NCI-H526 (cell line): Measurements from ENCODE around the gene THAP2.
"Not testable (repeated sequence)": the region's sequence is repeated elsewhere in the genome, so short reads cannot be mapped to it uniquely, and the experiment has no call there.

ENCODE experiments used
- DNase-seq, 2 experiments: peaks; one replicate each; lab custom pipeline; 2025; lab: John Stamatoyannopoulos, UW

THAP2 gene

DNA sequence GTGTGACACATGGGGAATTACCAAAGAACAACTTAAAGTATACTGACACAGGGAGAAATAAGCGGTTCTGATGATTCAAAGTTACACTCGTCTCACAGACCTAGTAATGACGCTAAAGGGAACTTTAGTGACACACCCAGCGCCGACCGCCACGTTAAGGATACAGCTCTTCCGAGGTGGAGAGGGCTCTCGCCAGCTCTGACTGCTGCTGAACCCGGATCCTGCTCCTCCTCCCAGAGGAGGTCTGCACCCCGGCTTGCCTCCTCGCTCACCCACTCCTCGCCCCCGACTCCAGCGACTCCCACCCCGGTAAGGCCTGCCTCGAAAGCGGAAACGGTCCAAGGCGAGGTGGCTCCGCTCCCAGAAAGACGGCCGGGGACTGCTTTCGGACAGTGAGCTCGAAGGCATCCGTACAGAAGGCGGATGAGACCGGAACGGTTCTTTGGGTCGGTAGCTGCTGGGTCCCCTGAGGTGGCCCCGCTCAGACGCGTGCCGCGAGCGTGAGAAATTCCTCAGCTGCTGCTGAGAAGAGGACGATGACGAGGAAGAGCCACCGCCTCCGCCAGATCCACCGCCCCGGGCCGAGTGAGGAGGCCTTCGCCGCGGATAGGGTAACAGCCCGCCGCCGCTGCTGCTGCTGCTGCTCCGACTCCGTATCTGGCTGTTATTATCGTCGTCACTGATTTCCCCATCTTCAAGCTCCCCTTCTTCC lies 1.1 kb upstream of the THAP2 start:
- peak in 1 of 2 experiments; percentile 75 for DNase-seq

DNA sequence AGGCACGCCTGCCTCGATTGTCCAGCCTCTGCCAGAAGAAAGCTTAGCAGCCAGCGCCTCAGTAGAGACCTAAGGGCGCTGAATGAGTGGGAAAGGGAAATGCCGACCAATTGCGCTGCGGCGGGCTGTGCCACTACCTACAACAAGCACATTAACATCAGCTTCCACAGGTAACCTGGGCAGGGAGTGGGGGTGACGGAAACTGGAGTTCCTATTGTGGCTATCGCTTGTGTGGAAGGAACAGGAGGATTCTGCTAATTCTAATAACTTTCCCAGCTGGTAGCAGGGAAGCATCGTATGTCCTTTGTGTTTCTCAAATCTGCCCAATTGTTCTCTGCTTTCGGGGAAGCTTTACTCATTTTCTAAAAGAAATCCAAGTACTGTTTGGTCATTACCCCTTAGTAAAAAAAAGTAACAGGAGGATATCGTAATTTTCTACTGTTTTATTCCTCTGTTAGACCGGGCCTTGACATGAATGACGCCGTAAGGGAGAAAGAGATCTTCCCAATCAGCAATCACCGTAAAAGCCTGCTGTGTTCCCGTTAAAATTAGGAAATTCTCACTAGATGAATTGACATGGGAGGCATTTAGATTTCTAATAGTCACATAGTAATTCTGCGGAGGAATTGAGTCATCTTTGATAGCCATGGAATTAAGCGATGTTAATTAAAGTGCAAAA lies 449 bp downstream of the THAP2 start:
- peak; percentile 84 to 88 for DNase-seq

DNA sequence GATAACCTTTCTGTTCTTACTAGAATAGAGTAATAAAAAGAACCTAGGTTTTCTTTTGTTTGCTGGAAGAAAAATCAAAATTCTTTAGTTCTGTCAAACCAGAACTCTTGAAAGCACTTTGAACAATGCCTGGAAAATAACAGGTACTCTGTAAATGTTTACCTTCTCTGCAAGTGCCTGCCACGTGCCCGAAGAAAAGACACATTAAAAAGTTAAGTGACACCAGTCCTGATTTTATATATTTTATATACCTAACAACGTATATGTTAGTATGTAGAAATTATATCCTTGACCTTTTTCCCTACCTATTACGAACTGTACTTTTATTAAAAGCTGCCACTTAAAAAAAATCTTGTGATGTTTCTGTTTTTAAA lies 976 bp downstream of the THAP2 start:
- no peak for DNase-seq

DNA sequence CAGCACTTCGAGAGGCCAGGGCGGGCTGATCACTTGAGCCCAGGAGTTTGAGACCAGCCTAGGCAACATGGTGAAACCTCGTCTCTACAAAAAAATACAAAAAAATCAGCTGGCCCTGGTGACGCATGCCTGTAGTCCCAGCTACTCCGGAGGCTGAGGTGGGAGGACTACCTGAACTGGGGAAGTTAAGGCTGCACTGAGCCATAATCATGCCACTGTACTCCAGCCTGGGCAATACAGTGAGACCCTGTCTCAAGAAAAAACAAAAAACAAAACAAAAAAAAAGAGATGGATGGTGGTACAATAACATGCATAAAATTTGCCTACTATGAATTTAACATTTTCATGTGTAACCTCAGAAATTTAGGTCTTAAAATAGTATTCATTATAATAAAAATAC lies 2.2 kb downstream of the THAP2 start:
- DNase-seq, result no peak

DNA sequence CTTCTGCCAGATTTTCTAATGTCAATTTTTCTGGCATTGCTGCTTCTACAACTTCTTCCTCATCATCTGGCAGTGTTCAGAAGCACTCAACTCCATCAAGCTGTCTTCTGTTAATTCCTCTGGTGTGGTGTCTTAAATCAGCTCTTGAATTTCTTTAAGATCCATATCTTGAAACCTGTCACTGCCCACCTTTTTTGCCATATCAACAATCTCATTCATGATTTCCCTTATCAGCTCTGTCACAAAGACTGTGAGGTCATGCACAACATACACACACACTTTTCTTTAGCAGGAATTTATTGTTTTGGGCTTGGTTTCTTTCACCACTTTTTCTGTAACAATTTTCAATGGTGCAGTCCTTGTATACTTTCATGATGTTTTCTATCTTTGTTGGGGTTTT lies 7.2 kb downstream of the THAP2 start:
- DNase-seq, result no peak

DNA sequence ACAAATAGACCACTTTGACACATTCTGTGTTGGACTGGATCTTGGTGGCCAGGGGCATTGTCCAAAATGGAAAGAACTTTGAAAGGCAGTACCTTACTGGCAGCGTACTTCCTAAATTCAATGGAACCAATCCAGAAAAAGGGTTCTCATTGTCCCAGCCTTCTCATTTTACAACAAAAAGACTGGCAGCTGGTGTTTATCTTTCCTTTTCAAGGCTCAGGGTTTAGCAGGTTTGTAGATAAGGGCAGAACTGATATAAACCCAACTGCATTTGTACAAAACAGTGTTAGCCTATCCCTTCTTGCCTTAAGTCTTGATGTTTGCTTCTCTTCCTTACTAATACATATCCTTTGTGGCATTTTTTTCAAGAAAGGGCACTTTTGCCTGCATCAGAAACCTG lies 7.7 kb downstream of the THAP2 start:
- no peak for DNase-seq

DNA sequence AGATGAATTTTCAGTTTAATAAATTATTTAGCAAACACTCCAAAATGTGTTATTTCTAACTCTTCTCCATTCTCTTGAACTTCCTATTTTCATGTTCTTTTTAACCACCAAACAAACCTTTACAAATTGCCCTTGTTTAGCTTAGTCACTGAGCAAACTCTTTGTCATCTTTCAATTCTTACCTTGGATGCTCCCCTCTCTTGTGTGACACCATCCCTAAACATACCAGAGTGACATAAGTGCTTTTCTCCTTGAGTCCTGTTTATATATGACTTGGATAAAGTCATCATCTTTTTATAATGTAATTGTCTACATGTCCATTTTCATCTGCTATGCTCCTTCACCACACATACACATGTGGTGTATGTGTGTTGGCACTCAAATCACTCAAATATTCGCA lies 18.4 kb downstream of the THAP2 start:
- DNase-seq, result no peak

DNA sequence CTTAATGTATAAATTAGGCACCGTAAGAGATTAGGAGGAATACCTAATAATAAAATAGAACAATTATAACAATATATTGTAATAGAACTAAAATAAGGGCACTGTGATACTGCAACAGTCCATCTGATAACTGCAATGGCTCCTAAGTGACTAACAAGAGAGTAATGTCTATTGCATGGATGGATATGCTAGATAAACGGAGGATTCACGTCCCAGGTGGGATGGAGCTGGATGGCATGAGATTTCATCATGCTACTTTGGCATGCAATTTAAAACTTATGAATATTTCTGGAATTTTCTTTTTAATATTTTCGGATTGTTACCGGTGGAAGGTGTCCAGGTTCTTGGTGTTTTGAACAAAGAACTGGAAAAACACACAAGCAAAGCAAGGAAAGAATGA lies 19.5 kb downstream of the THAP2 start:
- DNase-seq, result no peak

DNA sequence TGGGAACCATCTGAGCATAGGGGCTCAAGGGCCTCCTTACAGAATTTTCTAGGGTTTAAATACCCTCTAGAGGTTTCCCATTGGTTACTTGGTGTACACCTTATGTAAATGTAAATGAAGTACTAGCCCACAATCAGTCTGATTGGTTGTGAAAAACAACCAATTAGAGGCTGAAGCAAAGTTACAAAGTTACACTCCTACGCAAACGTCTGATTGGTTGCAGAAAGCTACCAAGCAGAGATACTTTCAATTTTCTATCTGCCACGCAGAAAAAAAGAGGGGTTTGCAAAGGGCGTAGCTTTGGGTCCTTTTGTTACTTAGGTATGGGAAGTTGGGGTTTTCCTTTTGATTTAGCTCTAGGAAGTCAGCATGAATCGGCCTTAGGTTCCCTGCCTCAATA lies 20.0 kb downstream of the THAP2 start:
- no peak for DNase-seq

DNA sequence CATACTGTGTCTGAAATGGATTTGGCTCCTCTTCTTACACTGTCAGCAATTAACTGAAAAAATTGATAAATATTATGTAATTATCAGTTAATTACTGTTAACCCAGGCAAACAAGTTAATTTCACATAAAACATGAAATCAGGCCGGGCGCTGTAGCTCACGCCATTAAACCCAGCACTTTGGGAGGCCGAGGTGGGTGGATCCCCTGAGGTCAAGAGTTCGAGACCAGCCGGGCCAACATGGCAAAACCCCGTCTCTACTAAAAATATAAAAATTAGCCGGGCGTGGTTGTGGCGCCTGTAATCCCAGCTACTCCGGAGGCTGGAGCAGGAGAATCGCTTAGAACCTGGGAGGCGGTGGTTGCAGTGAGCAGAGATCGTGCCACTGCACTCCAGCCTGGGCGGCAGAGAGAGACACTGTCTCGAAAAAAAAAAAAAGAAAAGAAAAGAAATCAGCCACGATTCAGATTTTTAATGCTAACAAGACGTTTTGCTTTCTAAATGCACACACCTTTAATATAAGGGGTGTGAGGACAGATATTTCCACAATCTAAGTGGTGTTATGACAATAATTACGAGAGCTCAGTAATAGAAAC lies 21.3 kb downstream of the THAP2 start:
- peak in 1 of 2 experiments; percentile 39 for DNase-seq

DNA sequence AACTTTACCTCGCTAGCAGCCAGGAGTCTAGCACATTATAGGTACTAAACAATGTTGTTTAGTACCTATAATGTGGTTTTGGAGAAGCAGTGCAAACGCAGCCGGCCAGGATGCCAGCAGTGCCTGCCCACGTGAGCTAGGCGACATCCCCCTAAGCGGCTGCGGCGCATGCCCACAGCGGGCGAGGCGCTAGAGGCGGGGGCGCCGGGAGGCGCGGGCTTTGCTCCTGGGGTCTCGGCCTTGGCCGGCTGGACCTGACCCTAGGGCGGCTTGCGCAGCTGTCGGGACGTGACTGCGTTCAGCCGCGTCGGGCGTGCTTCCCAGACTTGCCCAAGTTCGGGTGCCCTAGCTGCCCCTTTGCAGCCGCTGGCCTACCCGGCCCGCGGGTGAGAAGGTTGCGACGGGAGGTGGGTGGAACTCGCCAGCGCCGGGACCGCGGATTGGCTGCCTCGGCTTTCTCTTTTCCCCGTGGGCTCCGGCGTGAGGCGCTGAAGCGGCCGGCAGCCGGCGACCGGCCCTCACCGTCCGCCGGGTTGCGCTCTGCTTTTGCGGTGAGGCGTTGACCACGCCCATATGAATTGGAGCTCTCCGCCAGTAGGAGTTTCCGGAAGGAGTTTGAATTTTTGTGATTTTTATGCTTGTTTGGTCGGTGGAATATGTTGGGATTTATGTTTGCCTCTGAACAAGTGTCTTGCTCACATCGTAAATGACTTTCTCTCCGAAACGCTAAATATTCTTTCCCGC lies 22.0 kb downstream of the THAP2 start, which contains the start of gene TMEM19:
TSS of gene TMEM19 (plus strand) at position 169 of the 744 bp plus-strand sequence. CDS start 599 bp downstream, outside the sequence.
- peak; percentile 75 to 95 for DNase-seq

DNA sequence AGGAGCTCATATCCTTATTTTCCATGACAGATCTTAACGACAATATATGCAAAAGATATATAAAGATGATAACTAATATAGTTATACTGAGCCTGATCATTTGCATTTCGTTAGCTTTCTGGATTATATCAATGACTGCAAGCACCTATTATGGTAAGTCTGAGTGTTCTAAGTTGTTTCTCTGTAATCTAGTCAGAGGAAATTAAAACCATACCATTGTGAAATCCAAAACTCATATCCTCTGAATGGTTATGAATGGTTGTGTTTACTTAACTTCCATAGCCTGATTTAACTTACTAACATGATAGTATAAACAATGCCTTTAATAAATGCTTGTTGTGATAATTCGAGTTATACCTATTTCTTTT lies 22.5 kb downstream of the THAP2 start:
- DNase-seq, result no peak

DNA sequence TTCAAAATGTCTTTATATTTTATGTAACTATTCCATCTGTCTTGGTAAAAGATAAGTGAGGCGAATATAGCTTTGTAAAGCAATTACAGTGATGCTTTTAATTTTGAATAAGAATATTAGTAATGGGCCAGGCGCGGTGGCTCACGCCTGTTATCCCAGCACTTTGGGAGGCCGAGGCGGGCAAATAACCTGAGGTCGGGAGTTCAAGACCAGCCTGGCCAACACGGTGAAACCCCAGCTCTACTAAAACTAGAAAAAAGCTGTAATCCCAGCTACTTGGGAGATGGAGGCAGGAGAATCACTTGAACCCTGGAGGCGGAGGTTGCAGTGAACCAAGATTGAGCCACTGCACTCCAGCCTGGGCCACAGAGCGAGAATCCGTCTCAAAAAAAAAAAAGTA lies 23.1 kb downstream of the THAP2 start:
- DNase-seq, result not testable (repeated sequence)

DNA sequence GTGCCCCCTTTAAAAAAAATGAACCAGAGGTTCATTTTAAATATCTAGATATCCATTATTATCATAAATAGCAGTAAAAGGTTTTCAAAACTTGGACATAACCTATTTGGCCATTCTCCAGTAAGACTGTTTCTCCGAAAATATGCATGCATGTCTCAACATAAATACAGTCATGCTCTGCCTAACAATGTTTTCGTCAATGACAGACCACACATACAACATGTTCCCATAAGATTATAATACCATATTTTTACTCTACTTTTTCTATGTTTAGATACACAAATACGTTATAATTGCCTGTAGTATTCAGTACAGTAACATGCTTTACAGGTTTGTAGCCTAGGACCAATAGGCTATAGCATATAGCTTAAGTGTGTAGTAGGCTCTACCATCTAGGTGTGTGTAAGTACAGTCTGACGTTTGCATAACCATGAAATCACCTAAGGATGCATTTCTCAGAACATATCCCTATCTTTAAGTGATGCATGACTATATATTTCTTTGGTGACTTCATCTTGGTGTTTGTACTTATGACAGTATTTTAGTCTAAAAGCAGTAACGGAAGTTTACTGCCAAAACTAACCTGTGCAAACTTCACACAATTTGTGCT lies 25.0 kb downstream of the THAP2 start:
- DNase-seq, result no peak

DNA sequence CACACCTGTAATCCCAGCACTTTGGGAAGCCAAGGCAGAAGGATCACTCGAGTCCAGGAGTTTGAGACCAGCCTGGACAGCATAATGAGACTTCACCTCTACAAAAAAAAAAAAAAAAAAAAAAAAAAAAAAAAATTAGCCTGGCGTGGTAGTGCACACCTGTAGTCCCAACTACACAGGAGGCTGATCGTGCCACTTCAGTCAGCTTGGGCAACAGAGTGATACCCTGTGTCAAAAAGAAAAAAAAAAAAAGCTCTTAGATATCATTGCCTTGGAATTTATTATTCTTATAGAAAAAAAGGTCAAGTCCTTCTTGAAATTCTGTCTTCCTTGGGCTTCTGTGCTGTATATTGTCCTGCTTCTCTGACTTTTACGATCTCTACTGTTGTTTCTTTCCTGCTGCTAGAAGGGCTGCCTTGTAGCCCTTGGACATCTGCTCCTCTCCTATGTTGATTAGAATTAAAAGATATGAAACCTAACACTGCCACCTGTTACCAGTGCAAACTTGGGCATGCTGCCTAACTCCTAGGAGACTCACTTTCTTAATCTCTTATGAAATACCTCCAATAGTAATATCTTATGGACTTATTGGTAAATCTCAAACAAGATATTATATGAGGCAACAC lies 27.5 kb downstream of the THAP2 start:
- peak; percentile 14 to 36 for DNase-seq

DNA sequence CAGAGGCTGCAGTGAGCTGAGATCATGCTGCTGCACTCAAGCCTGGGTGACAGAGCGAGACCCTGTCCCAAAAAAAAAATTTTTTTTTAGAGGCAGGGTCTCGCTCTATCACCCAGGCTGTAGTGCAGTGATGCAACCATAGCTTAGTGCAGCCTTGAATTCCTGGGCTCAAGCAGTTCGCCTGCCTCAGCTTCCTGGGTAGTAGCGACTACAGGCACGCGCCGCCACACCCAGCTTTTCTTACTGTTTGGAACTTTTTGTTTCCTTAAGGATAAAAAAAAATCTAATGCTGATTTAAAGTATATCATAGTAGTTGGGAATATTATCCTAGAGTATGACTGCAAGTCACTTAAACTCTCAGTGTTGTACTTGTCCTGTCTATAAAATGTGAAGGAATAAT lies 29.0 kb downstream of the THAP2 start:
- DNase-seq, result no peak

DNA sequence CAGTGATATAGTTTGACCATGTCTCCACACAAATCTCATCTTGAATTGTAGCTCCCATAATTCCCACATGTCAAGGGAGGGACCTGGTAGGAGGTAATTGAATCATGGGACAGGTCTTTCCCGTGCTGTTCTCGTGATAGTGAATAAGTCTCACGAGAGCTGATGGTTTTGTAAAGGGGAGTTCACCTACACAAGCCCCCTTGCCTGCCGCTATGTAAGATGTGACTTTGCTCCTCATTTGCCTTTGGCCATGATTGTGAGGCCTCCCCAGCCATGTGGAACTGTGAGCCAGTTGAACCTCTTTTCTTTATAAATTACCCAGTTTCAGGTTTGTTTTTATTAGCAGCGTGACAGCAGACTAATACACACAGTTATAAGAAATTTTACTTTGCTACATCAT lies 29.6 kb downstream of the THAP2 start:
- not testable (repeated sequence) for DNase-seq

DNA sequence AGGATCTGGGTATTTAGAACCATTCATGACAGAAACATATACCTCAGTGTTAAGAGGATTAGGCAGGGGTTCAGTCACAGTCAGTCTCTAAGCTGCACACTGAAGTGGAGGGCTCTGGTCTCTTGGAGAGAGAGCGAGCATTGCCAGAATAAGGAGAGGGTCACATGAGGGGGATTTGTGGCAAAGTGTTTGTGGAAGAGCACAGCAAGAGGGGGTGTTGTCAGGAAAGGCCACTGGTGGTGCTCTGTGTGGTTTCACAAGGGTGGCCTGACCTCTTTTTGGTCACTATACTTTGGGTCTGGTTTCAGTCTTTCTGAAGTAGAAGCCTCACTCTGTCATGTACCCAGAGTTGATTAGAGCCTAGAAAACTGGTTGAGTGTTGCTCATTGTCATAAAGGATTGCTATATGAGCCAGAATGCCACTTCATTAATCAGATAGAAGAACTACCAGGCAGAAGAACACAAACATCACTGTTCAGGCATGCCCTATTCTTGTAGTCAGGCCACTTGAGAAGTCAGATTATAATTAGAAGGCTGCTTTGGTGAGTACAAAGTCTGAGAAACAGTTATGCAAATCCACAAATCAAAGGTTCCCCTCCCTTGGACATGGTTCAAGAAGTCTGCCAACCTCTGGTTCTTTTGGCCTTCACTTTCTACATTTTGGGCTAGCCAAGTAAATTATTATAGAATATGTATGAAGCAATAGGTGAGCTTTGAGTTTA lies 30.2 kb downstream of the THAP2 start:
- DNase-seq, result peak in 1 of 2 experiments; percentile 10

DNA sequence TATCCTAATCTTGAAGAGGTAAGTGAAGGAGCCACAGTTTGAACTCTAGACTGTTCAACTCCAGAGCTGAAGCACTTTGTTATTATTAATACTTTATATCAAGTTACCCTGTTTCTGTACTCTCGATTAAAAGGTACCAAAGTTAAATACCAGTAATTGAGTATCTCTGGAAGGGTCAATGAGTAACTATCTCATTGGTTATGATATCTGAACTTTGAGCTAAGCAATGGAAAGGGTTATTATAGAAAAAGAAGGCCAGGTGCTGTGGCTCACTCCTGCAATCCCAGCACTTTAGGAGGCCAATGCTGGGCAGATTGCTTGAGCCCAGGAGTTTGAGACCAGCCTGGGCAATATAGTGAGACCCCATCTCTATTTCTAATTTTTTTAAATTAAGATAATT lies 31.7 kb downstream of the THAP2 start:
- DNase-seq, result no peak

DNA sequence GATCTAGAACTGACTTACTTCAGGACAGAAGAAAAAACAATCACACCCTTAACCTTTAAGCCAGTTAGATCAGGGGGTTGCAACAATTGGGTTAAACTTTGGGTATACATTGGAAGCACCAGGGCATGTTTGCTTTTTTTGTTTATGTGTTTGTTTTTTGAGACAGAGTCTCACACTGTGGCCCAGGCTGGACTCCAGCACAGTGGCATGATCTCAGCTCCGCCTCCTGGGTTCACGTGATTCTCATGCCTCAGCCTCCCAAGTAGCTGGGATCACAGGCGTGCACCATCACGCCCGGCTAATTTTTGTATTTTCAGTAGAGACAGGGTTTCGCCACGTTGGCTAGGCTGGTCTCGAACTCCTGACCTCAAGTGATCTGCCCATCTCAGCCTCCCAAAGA lies 38.1 kb downstream of the THAP2 start:
- DNase-seq, result not testable (repeated sequence)

DNA sequence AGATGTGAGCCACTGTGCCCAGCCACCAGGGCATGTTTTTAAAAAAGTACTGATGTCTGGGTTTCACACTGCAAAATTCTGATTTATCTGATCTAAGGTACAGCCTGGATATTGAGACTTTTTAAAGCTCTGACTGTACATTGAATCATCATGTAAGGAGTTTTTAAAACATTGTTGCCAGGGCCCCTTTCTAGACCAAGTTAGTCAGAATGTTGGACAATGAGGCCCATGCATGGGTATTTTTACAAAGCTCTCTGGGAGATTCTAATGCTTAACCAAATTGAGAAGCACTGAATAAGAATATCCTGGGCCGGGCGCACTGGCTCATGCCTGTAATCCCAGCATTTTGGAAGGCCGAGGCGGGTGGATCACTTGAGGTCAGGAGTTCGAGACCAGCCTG lies 38.5 kb downstream of the THAP2 start:
- no peak for DNase-seq
